ENCODE measurements around the gene PPP2R5A. TPM values are rescaled to one million over a fixed set of nuclear protein-coding genes. Genes with fewer than 3 reads are reported as not detected.

PPP2R5A gene
- total RNA-seq, 1 donor from 2014 or later = 24.2 TPM

DNA sequence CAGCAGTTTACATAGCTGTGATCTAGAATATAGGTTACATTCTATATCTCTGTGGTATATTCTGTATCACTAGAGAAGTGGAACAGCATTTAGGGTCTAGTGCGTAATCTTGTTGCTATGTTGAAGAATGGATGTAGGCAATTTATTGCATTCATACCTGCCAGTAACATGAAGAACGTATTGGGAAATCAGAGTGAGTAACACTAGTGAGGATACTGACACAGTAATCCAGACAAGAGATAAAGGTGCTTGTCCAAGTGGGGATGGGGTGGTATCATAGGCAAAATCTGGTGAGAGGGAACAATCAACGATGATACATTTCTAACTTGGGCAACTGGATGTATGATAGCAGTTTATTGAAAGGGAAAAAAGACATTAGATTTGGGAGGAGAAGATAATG, 9.8 kb downstream of the PPP2R5A start:
- TF ChIP-seq, protein P1, sequence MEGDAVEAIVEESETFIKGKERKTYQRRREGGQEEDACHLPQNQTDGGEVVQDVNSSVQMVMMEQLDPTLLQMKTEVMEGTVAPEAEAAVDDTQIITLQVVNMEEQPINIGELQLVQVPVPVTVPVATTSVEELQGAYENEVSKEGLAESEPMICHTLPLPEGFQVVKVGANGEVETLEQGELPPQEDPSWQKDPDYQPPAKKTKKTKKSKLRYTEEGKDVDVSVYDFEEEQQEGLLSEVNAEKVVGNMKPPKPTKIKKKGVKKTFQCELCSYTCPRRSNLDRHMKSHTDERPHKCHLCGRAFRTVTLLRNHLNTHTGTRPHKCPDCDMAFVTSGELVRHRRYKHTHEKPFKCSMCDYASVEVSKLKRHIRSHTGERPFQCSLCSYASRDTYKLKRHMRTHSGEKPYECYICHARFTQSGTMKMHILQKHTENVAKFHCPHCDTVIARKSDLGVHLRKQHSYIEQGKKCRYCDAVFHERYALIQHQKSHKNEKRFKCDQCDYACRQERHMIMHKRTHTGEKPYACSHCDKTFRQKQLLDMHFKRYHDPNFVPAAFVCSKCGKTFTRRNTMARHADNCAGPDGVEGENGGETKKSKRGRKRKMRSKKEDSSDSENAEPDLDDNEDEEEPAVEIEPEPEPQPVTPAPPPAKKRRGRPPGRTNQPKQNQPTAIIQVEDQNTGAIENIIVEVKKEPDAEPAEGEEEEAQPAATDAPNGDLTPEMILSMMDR (IDR thresholded peaks at IDR 0.05; ENCODE audit: insufficient read depth, low read length, severe bottlenecking) = no peak
- FAIRE-seq (no peak), DNase-seq (ENCODE audit: low read depth) (peak; percentile 48)
- Histone ChIP-seq H3K36me3 (ENCODE audit: control insufficient read depth, insufficient read depth, low read length) (no peaks in the 10 kb centered on the region), H3K27me3 (ENCODE audit: control insufficient read depth, insufficient read depth, low read length) (no peaks in the 10 kb centered on the region), H3K4me3 (ENCODE audit: low read depth, low read length) (no peak overlapping the region)

DNA sequence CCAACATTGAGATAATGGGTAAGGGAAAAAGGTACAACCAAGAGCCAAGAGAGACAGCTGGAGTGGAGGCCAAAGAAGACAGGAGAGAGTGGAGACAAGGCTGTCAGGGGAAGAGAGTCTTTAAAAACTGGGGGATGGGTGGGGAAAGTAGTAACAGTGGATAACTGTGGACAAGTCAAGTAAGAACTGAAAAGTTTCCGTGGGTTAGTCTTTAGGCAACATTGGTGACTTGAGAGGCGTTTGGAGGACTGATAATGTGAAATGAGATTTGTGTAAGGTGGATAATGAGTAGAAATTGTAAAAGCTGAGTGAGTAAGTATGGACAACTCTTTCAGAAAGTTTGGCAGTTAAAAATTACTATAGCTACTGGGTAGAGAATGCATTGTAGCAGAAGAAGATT, 10.4 kb downstream of the PPP2R5A start:
- FAIRE-seq (no peak), DNase-seq (ENCODE audit: low read depth) (no peak)
- Histone ChIP-seq H3K27me3 (ENCODE audit: control insufficient read depth, insufficient read depth, low read length) (no peaks in the 10 kb centered on the region), H3K36me3 (ENCODE audit: control insufficient read depth, insufficient read depth, low read length) (no peaks in the 10 kb centered on the region), H3K4me3 (ENCODE audit: low read depth, low read length) (no peak overlapping the region)
- TF ChIP-seq, protein P1 (IDR thresholded peaks at IDR 0.05; ENCODE audit: insufficient read depth, low read length, severe bottlenecking) = no peak

DNA sequence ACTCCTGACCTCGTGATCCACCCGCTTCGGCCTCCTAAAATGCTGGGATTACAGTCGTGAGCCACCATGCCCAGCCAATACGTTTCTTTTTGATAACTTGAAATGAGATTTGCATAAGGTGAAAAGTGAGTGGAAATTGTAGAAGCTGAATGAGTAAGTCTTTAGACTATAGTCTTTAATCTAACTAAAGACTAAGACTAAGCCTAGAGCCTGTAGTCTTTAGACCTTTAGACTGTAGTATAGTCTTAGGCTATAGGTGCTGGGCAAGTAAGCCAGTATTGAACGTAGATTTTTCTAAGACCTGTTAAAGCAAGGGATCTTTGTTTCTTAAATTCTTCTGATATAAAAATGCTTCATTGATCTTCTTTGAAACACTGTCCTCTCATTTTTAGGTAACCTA, 12.1 kb downstream of the PPP2R5A start:
- TF ChIP-seq, protein P1 (IDR thresholded peaks at IDR 0.05; ENCODE audit: insufficient read depth, low read length, severe bottlenecking) = no peak
- FAIRE-seq = no peak
- H3K36me3 ChIP-seq (ENCODE audit: control insufficient read depth, insufficient read depth, low read length) = no peaks in the 10 kb centered on the region
- H3K27me3 ChIP-seq (ENCODE audit: control insufficient read depth, insufficient read depth, low read length) = no peaks in the 10 kb centered on the region
- no peak for DNase-seq (ENCODE audit: low read depth)
- H3K4me3 ChIP-seq (ENCODE audit: low read depth, low read length) = no peak overlapping the region

DNA sequence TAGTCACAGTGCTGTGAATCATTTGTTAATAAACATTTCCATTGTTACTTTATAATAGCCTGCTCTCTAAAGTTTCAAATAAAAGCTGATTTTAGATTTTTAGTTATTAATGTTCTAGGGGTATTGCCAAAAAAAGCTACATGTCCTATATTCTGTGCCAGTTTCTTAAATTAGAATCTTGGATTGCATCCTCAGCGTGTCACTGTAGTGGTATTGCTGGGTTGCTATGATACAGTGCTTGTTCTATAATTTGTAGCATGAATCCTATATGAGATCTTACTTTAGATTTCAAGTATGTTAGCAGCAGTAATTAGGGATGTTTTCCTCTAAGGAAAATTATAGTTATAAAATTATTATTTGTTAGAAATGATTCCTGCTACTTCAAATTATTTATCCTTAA, 16.4 kb downstream of the PPP2R5A start:
- Histone ChIP-seq H3K27me3 (ENCODE audit: control insufficient read depth, insufficient read depth, low read length) (no peaks in the 10 kb centered on the region), H3K4me3 (ENCODE audit: low read depth, low read length) (no peak overlapping the region), H3K36me3 (ENCODE audit: control insufficient read depth, insufficient read depth, low read length) (no peaks in the 10 kb centered on the region)
- no peak for FAIRE-seq
- no peak for DNase-seq (ENCODE audit: low read depth)
- TF ChIP-seq, protein P1 (IDR thresholded peaks at IDR 0.05; ENCODE audit: insufficient read depth, low read length, severe bottlenecking) = no peak

DNA sequence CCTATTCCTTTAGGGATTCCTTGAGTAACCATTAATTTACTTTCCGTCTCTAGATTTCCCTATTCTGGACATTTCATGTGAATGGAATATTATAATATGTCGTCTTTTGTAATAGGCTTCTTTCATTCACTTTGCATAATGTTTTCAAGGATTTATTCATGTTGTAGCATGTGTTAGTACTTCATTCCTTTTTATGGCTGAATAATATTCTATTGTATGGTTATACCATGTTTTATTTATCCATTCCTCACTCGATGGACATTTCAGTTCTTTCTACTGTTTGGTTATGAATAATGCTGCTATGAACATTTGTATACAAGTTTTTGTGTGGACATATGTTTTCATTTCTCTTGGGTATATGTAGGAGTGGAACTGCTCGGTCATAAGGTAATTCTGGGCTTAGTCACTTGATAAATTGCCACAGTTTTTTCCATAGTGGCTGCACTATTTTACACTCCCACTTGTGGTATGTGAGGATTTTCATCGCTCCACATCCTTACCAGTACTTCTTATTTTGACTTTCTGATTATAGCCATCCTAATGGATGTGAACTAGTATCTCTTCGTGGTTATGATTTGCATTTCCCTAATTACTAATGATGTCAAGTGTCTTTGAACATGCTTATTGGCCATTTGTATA, 17.7 kb downstream of the PPP2R5A start:
- FAIRE-seq = no peak

More for the DNA sequence above, 17.7 kb downstream of the PPP2R5A start:
- no peaks in the 10 kb centered on the region for H3K36me3 ChIP-seq (ENCODE audit: control insufficient read depth, insufficient read depth, low read length)
- TF ChIP-seq, protein P1 (IDR thresholded peaks at IDR 0.05; ENCODE audit: insufficient read depth, low read length, severe bottlenecking) = no peak
- no peak overlapping the region for H3K4me3 ChIP-seq (ENCODE audit: low read depth, low read length)
- no peaks in the 10 kb centered on the region for H3K27me3 ChIP-seq (ENCODE audit: control insufficient read depth, insufficient read depth, low read length)
- DNase-seq (ENCODE audit: low read depth) = no peak
